Keratinocyte (primary cell): Measurements from ENCODE around the gene TRMT61A. TPM values are rescaled to one million over a fixed set of nuclear protein-coding genes. Genes with fewer than 3 reads are reported as not detected.

Experiments used
- DNase-seq: peaks from one replicate; pipeline ENCODE4 v3.0.0-alpha.2; 2011; ENCODE audit warnings: low read depth, missing footprints, low spot score
- FAIRE-seq: peaks from 2 replicates; lab custom pipeline; 2011; peaks lifted over from hg19 to GRCh38; lab: Jason Lieb, UNC
- H2AFZ ChIP-seq: 2 replicates; pipeline ENCODE4 v1.6.0; 2012; ENCODE audit warnings: low read length, control low read depth, inconsistent platforms; ENCODE audit not compliant: control insufficient read depth
- H3K27ac ChIP-seq: 2 replicates; pipeline ENCODE4 v1.5.1; 2011; ENCODE audit warnings: low read length; ENCODE audit not compliant: control insufficient read depth, insufficient read depth
- H3K27me3 ChIP-seq: 3 replicates; pipeline ENCODE4 v1.6.0; 2011; ENCODE audit warnings: low read length; ENCODE audit not compliant: control insufficient read depth, insufficient read depth; ENCODE audit errors: extremely low read depth
- H3K36me3 ChIP-seq, 2 experiments: 2 replicates in 1 of 2; 3 replicates in 1 of 2; pipeline ENCODE4 v1.5.1; 2011; ENCODE audit warnings: low read length in 2 of 2, mild to moderate bottlenecking in 1 of 2; ENCODE audit not compliant: control insufficient read depth in 2 of 2, insufficient read depth in 2 of 2; ENCODE audit errors: extremely low read depth in 1 of 2
- H3K4me1 ChIP-seq: 3 replicates; pipeline ENCODE4 v1.5.1; 2011; ENCODE audit warnings: low read length; ENCODE audit not compliant: control insufficient read depth, insufficient read depth; ENCODE audit errors: extremely low read depth
- H3K4me2 ChIP-seq: 3 replicates; pipeline ENCODE4 v1.6.0; 2011; ENCODE audit warnings: low read depth, low read length; ENCODE audit not compliant: control insufficient read depth, insufficient read depth; ENCODE audit errors: extremely low read depth
- H3K4me3 ChIP-seq, 3 experiments: fragments of 200-600 bp in 1 of 3; sonication (generic) in 1 of 3; 2 replicates in 2 of 3; 3 replicates in 1 of 3; pipeline ENCODE4 v1.5.1; 2011 to 2016; ENCODE audit warnings: low read length in 3 of 3, mild to moderate bottlenecking in 3 of 3, control low read depth in 2 of 3, inconsistent platforms in 1 of 3, low read depth in 1 of 3, mixed read lengths in 1 of 3, mixed run types in 1 of 3, moderate library complexity in 1 of 3; ENCODE audit not compliant: control insufficient read depth in 2 of 3, insufficient read depth in 2 of 3; ENCODE audit errors: extremely low read depth in 1 of 3
- H3K79me2 ChIP-seq: 2 replicates; pipeline ENCODE4 v1.6.0; 2012; ENCODE audit warnings: low read length; ENCODE audit not compliant: control insufficient read depth, insufficient read depth
- H3K9ac ChIP-seq: 3 replicates; pipeline ENCODE4 v1.6.0; 2011; ENCODE audit warnings: low read length; ENCODE audit not compliant: control insufficient read depth, insufficient read depth; ENCODE audit errors: extremely low read depth
- H3K9me1 ChIP-seq: 3 replicates; pipeline ENCODE4 v1.6.0; 2011; ENCODE audit warnings: low read length; ENCODE audit not compliant: control insufficient read depth, insufficient read depth; ENCODE audit errors: extremely low read depth
- H3K9me3 ChIP-seq: 2 replicates; pipeline ENCODE4 v1.5.1; 2012; ENCODE audit warnings: low read depth, low read length; ENCODE audit not compliant: control insufficient read depth
- H4K20me1 ChIP-seq: 3 replicates; pipeline ENCODE4 v1.6.0; 2011; ENCODE audit warnings: low read length; ENCODE audit not compliant: control insufficient read depth, insufficient read depth; ENCODE audit errors: extremely low read depth
- CTCF ChIP-seq, 3 experiments: IDR thresholded peaks in 1 of 3; conservative IDR thresholded peaks in 1 of 3; optimal IDR thresholded peaks in 1 of 3; 2 replicates in 2 of 3; 3 replicates in 1 of 3; pipeline versions ENCODE3 to v1.5.1; 2011; ENCODE audit warnings: low read length in 3 of 3, mild to moderate bottlenecking in 3 of 3, moderate library complexity in 2 of 3, control low read depth in 1 of 3, inconsistent platforms in 1 of 3; ENCODE audit not compliant: insufficient read depth in 2 of 3; ENCODE audit errors: extremely low read depth in 1 of 3
- EZH2 ChIP-seq: IDR thresholded peaks from one replicate; pipeline ENCODE4 v1.6.1; 2012; ENCODE audit warnings: inconsistent platforms, mild to moderate bottlenecking, low read length, moderate library complexity
- dilution Hi-C: fragments of 300-500 bp; cut with MboI; formaldehyde crosslinking; loops from one replicate; pipeline ENCODE4 v1.7.0; 2020; ENCODE audit warnings: low sequenced_read_pairs; ENCODE audit not compliant: extremely low pct_ligation_motif_present
- polyA plus RNA-seq, 5 experiments: library from polyadenylated mRNA; depleted of rRNA in 3 of 5; stranded (reverse) in 3 of 5; stranded (forward) in 1 of 5; unstranded in 1 of 5; fragments of >200 nt; gene quantifications; 1 replicate in 1 of 5; 2 replicates in 3 of 5; 3 replicates in 1 of 5; pipeline versions ENCODE4 v1.2.1 to v1.2.3, GENCODE V29; 2011 to 2012; ENCODE audit warnings: missing spikeins in 2 of 5, low read depth in 1 of 5, low replicate concordance in 1 of 5

TRMT61A gene
- polyA plus RNA-seq, 1 donor (not counting 4 experiments of a cell fraction or from before 2014, with no cell fraction given): 4.4 TPM

GRCh38 chr14:103543721-103544387 is 14.9 kb downstream of the TRMT61A start:
- H3K36me3 ChIP-seq: no peaks in the 10 kb centered on the region
- no peak overlapping the region for H3K4me2 ChIP-seq
- H3K9ac ChIP-seq: no peak overlapping the region
- FAIRE-seq (no peak), DNase-seq (no peak)
- dilution Hi-C loops: no loop called here
- H3K4me3 ChIP-seq: no peak overlapping the region
- no peaks in the 10 kb centered on the region for H3K27me3 ChIP-seq
- TF ChIP-seq EZH2 (no peak), CTCF (optimal IDR thresholded peaks at IDR 0.05 in 1 of 3, IDR thresholded peaks at IDR 0.05 in 1 of 3, conservative IDR thresholded peaks at IDR 0.05 in 1 of 3; ENCODE audit: extremely low read depth in 1 of 3, insufficient read depth in 2 of 3, low read length in 3 of 3) (no peak)
- H3K79me2 ChIP-seq: no peaks in the 10 kb centered on the region
- no peak overlapping the region for H3K27ac ChIP-seq
- peaks cover 7% of the 10 kb centered on the region for H4K20me1 ChIP-seq
- H3K9me1 ChIP-seq: no peaks in the 10 kb centered on the region
- peaks cover 31% of the 10 kb centered on the region for H3K4me1 ChIP-seq
- H3K9me3 ChIP-seq: no peaks in the 10 kb centered on the region
- H2AFZ ChIP-seq: no peak overlapping the region

- H4K20me1 ChIP-seq: peaks cover 7% of the 10 kb centered on the region
- TF ChIP-seq EZH2: no peak
- TF ChIP-seq CTCF (optimal IDR thresholded peaks at IDR 0.05 in 1 of 3, IDR thresholded peaks at IDR 0.05 in 1 of 3, conservative IDR thresholded peaks at IDR 0.05 in 1 of 3; ENCODE audit: extremely low read depth in 1 of 3, insufficient read depth in 2 of 3, low read length in 3 of 3): no peak
- no peak overlapping the region for H2AFZ ChIP-seq
- FAIRE-seq (no peak), DNase-seq (no peak)
- no peaks in the 10 kb centered on the region for H3K9me1 ChIP-seq
- no peaks in the 10 kb centered on the region for H3K79me2 ChIP-seq
- H3K4me1 ChIP-seq: peaks cover 29% of the 10 kb centered on the region
- H3K4me3 ChIP-seq: no peak overlapping the region
- H3K9me3 ChIP-seq: no peaks in the 10 kb centered on the region
- no peaks in the 10 kb centered on the region for H3K36me3 ChIP-seq
- H3K9ac ChIP-seq: no peak overlapping the region
- H3K27me3 ChIP-seq: no peaks in the 10 kb centered on the region
- H3K27ac ChIP-seq: no peak overlapping the region
- dilution Hi-C loops: no loop called here
- no peak overlapping the region for H3K4me2 ChIP-seq
Observed at GRCh38 chr14:103544388-103545218, 15.6 kb downstream of the TRMT61A start.
